DMS153 treated with DMSO at 0.1 percent for 48 hours (cell line): ENCODE data around the gene NKTR.

Experiments
- DNase-seq: peaks from one replicate; lab custom pipeline; 2025; ENCODE audit not compliant: unreplicated experiment; lab: John Stamatoyannopoulos, UW

Gene NKTR

GRCh38 chr3:42693530-42693930 is 93.0 kb downstream of the NKTR start:
- DNase-seq = no peak

- DNase-seq = no peak
These were observed 93.9 kb downstream of the NKTR start for GRCh38 chr3:42694366-42694765.

- DNase-seq = no peak
These were observed 96.1 kb downstream of the NKTR start for GRCh38 chr3:42696356-42697288.

GRCh38 chr3:42697289-42698051 is 97.0 kb downstream of the NKTR start:
- DNase-seq = no peak
